ENCODE measurements around the gene PARVB.

Gene PARVB

DNA sequence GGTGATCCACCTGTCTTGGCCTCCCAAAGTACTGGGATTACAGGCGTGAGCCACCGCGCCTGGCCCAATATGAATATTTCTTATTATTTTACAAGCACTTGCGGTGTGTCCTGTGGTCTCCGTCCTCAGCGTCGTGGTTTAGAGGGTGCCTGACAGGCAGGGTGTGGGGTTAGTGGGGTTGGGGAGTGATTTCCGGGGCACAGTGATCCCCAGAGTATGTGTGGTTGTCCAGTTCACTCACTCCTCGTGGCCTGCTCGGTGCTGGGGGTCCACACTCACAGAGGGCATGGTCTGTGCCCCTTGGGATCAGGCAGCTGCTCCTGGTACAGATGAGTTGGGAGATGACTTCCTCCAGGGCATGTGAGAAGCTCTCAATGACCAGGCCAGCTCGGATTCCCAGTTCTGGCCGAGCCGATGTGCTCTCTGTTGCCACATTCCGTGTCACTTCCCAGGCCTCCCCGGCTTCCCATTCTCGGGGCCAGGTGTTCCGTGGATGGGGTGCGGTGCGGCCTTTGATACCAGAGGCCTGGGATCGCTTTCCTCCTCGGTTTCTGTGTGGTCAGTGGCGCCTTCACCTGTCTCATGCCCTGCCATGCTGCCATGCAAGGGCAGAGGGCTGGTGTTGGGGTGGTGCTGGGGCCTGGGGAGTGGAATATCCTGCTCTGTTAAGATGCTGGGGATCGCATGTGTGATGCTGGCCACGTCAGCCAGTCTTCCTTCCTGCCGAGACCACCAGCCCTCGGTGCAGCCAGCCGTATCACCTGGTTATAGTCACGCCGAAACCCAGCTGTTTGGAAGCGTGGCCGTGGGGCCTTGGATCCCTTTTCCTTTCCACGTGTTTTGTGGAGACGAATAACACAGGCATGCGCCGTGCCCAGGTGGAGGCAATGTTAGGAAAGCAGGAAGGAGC lies 39.6 kb downstream of the PARVB start:
- DNase-seq = no peak

- DNase-seq = no peak
Observed at GRCh38 chr22:44067033-44067432, 42.9 kb downstream of the PARVB start.

GRCh38 chr22:44067901-44068300 lies 43.8 kb downstream of the PARVB start:
- no peak for DNase-seq

DNA sequence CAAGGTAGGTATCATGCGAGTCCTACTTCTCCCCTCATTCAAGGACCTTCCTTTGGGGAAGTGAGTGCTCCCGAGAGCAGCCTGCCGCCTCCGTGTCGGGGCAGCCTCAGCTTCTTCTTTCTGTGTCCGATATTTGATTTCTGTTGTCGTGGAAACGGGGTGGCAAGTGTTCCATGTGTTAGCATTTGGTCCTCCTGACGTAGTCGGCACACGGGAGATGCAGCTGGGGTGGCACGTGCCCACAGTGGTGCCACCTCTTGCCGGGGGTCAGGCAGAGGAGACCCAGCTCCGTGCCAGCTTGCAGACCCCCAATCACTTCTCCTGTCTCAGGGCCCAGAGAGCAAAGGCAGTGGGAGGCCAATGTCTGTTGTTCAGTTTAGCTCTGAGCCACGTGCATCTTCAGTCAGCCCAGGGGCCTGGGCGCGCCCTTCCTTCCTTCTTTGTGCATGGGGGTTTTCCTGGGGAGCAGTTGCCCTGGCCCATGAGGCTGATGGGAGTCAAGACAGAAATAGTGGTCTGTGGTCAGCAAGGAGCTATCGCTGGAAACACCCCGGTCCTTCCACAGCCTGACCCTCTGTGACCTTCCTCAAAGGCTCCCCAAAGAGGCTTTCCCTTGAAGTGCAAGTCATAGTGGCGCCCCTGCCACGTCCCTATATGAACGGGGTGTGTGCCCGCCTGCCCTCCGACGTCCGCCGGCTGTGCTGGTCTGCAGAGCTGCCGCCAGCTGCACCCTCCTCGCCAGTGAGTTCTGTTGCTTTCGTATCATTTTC lies 44.5 kb downstream of the PARVB start:
- DNase-seq = no peak

DNA sequence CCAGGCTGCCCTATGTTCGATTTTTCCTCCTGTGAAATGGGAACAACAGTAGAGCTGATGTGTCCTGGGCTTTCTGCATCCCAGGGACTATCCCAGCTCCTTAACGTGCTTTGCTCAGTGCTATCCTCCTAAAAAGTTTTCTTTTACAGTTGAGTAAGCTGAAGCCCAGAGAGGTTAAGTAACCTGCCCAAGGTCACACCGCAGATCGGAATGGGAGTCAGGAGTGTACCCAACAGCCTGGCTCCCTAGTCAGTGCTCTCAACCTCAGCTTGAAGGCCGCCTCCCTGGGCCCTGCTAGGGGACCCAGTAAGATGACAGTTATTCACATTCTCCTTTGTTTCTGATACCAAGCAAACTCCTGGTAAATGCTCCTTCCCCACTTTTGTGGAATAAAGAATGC lies 45.9 kb downstream of the PARVB start:
- no peak for DNase-seq

- no peak for DNase-seq
Observed at GRCh38 chr22:44071781-44072326, 47.8 kb downstream of the PARVB start.

DNA sequence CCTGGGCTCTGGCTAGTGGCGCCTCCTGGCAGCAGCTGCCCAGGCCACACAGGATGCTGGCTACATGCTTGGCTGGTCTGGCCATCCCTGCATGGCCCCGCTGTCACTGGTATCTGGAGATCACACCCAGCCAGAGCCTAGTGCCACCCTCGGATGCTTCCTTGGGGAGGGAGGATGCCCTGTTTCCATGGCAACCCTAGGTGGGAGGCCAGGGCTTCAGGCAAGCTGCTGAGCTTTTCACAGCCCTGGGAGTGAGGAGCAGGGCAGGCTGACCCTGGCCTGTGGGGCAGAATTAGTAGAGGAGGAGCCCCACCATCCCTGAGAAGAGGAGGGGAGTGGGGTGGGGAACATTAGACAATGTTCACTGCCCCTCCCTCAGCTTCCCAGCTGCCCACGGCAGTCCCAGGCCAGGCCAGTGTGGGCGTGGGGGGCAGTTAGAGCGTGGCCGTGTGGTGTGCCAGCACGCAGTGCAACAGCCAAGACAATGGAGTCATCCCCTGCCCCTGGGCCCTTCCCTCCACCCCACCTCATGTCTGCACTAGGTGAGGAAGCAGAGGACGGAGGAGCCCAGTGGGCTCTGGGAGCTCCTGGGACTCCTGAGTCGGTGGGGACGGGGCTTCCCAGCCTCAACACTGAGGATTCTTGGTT lies 50.4 kb downstream of the PARVB start:
- no peak for DNase-seq

GRCh38 chr22:44075022-44075421 lies 50.9 kb downstream of the PARVB start:
- no peak for DNase-seq

DNA sequence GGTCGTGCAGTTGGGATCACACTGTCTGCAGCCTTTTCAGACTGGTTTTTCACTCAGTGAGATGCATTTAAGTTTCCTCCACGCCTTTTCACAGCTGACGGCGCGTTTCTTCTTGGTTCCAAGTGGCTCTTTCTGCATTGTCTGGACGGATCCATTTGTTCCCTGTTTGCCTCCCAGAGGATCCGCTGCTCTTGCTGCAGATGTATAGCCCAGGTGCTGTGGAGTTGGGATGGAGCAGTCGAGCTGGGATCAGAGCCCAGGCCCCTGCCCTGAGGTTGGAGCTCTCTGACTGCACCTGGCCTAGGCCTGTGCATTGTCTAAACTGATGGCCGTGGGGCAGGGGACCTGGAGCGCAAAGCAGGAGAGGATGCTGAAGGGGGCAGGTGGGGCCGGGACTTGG lies 51.6 kb downstream of the PARVB start:
- no peak for DNase-seq

- DNase-seq = no peak
Observed at GRCh38 chr22:44076825-44077224, 52.7 kb downstream of the PARVB start.

DNA sequence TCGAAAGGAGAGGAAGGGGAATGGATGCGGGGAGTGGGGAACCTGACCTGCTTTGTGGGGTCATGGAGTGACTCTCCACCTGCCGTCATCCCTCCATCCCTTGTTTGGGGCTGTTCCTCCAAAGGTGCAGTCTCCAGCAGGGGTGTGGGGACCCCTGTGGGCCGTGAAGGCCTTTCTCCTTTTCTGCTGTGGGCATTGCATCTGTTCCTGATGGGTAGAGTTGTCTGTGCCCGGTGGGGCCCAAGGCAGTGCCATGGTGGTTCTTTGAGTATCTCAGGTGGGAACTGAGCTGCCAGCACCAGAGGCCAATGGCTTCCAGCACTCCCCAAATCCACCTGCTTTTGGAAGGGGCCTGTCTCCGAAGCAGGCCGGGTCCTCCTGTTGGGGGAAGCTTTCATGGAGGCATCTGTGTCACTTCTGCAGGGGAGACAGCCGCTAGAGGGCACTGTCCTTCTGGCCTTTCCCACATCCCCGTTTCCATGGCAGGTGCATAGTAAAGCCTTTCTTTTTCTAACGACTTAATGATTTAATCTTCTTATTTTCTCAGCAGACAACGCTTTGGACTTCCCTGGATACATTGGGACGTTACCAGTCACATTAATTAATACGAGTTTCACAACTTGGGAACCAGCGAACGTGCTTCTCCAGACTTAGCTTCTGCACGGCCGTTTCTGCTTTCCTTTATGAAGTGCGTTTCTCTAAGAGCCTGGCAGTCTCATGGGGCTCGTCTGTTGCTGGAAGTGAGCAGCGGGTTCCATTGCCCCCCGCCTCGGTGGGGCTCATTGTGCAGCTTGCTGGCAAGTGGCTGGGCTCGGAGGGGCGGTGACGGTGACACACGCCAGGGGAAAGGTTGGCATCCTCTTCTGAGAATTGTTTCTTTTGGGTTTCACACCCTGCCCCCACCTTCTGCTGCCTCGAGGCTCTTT lies 57.1 kb downstream of the PARVB start:
- DNase-seq = peak; percentile 26

GRCh38 chr22:44082801-44083200 lies 58.7 kb downstream of the PARVB start:
- DNase-seq = no peak

GRCh38 chr22:44084044-44084772 lies 60.1 kb downstream of the PARVB start:
- DNase-seq = no peak

DNA sequence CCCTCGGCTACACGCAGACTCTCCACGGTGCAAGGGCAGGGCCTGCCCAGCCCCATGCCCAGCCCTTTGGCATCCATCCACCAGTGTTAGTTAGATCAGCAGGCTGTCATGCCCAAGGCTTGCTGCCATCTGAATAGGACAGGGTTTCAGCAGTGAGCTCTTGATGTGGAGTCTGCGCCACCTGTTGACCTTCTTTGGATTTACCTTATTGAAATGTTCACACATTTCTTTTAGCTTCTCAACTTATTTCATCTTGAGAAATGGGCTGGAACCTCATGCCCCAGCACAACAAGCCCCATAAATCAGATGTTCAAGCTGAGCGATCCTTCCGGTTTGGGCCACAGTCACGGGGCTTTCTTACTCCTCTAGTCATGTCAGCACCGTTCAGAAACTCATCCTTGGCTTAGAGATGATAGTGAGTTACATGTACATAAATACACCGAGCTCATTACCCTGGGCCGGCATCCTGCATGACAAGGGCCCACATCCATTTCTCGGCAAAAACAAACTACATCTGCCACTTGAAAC lies 61.7 kb downstream of the PARVB start:
- DNase-seq = no peak

- no peak for DNase-seq
Observed at GRCh38 chr22:44086271-44087088, 62.4 kb downstream of the PARVB start.

- DNase-seq = no peak
Observed at GRCh38 chr22:44087089-44087430, 63.0 kb downstream of the PARVB start.

DNA sequence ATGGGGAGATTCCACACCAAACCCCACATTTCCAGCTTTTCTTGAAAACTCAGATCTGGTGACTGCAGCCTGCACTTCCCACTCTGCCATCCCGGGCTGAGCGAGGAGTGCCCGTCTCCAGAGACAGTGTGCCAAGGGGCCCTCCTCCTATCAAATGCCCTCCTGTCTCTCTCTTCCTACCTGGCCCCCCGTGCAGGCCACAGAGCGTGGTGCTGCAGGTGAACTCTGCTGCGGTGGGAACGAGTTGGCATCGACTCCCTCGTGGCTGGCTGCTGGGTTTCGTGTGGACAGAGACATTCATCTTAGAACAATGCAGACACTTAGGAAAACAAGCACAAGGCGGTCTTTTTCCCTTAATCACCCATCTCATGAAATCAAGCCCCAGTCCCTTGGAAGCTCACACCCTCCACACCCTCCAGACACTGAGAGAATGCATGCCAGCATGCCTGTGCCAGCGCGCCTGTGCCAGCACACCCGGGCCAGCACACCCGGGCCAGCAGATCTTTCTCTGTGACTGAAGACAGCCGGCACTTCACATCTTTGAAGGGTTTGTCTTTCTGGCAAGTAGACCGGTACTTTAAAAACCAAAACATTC lies 65.0 kb downstream of the PARVB start:
- DNase-seq = peak; percentile 21

- DNase-seq = no peak
Observed at GRCh38 chr22:44089717-44090570, 65.8 kb downstream of the PARVB start.

DNA sequence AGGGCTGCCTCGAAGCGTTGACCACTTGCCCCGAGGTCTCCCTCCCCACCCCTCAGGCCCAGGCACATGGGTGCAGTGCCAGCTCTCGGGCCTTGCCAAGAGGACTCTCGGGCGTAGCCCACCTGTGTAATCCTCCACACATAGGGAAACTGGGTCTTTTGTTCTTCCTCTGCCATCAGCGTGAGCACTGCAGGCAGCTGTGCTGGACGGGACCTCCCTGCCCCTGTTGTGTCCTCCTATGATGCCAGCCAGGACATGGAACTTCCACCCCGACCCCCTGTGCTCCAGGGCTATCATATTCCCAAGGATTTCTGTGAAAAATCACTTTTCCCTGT lies 66.4 kb downstream of the PARVB start:
- DNase-seq = no peak

Data from T1000 (cell line).